ENCODE measurements around the gene LRBA. TPM values are rescaled to one million over a fixed set of nuclear protein-coding genes. Genes with fewer than 3 reads are reported as not detected.
A peak's percentile ranks its signal among the peaks of the same experiment; 100 is the strongest.

The LRBA gene
- total and polyA plus RNA-seq, 9 of the 15 experiments (the other 6 are each of a cell fraction or from before 2014, with no cell fraction given): 24.2 to 88.7 (median 59.7) TPM

DNA sequence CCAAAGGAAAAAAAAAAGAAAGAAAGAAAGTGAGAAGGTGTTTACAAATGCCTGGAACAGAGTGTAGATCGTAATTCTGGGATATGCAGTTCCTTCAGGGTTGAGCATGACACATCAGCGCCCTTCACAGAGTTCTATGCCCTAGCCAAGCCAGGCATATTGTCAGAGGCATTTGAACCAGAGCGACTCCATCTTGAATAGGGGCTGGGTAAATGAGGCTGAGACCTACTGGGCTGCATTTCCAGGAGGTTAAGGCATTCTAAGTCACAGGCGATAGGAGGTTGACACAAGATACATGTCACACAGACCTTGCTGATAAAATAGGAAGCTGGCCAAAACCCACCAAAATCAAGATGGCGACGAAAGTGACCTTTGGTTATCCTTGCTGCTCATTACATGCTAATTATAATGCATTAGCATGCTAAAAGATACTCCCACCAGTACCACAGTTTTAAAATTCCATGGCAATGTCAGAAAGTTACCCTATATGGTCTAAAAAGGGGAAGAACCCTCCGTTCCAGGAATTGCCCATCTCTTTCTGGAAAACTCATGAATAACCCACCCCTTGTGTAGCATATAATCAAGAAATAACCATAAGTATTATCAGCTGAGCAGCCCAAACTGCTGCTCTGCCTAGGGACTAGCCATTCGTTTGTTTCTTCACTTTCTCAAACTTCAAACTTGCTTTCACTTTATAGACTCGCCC lies 23.5 kb upstream of the LRBA start (continued):
- TF ChIP-seq, protein P1, sequence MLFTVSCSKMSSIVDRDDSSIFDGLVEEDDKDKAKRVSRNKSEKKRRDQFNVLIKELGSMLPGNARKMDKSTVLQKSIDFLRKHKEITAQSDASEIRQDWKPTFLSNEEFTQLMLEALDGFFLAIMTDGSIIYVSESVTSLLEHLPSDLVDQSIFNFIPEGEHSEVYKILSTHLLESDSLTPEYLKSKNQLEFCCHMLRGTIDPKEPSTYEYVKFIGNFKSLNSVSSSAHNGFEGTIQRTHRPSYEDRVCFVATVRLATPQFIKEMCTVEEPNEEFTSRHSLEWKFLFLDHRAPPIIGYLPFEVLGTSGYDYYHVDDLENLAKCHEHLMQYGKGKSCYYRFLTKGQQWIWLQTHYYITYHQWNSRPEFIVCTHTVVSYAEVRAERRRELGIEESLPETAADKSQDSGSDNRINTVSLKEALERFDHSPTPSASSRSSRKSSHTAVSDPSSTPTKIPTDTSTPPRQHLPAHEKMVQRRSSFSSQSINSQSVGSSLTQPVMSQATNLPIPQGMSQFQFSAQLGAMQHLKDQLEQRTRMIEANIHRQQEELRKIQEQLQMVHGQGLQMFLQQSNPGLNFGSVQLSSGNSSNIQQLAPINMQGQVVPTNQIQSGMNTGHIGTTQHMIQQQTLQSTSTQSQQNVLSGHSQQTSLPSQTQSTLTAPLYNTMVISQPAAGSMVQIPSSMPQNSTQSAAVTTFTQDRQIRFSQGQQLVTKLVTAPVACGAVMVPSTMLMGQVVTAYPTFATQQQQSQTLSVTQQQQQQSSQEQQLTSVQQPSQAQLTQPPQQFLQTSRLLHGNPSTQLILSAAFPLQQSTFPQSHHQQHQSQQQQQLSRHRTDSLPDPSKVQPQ (CRISPR knock-in tag; IDR thresholded peaks at IDR 0.05; ENCODE audit: borderline replicate concordance): no peak
- no peak for TF ChIP-seq ZNF316 (IDR thresholded peaks at IDR 0.05)
- TF ChIP-seq MCM5 (IDR thresholded peaks at IDR 0.05; ENCODE audit: low read depth): no peak
- TF ChIP-seq, protein P2, sequence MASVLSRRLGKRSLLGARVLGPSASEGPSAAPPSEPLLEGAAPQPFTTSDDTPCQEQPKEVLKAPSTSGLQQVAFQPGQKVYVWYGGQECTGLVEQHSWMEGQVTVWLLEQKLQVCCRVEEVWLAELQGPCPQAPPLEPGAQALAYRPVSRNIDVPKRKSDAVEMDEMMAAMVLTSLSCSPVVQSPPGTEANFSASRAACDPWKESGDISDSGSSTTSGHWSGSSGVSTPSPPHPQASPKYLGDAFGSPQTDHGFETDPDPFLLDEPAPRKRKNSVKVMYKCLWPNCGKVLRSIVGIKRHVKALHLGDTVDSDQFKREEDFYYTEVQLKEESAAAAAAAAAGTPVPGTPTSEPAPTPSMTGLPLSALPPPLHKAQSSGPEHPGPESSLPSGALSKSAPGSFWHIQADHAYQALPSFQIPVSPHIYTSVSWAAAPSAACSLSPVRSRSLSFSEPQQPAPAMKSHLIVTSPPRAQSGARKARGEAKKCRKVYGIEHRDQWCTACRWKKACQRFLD (CRISPR knock-in tag; IDR thresholded peaks at IDR 0.05): peak; percentile 99
- no peak for TF ChIP-seq ZNF24 (IDR thresholded peaks at IDR 0.05)
- peak; percentile 84 for TF ChIP-seq PPARD (CRISPR knock-in tag; IDR thresholded peaks at IDR 0.05)
- TF ChIP-seq RHOXF2B (CRISPR knock-in tag; conservative IDR thresholded peaks at IDR 0.05): 0 out of 2 replicates have a peak, but pooled peaks have one; percentile 59
- no peak for TF ChIP-seq ARNT (IDR thresholded peaks at IDR 0.05)
- peak in 1 of 2 experiments; percentile 97; a peak in 2 of 4 replicates for TF ChIP-seq ZNF639 (CRISPR knock-in tag; conservative IDR thresholded peaks at IDR 0.05 in 1 of 2, IDR thresholded peaks at IDR 0.05 in 1 of 2)
- 0 out of 2 replicates have a peak, but pooled peaks have one; percentile 39 for TF ChIP-seq MTF1 (CRISPR knock-in tag; IDR thresholded peaks at IDR 0.05; ENCODE audit: borderline replicate concordance)
- TF ChIP-seq ZNF408 (CRISPR knock-in tag; IDR thresholded peaks at IDR 0.05; ENCODE audit: low read depth): no peak
- no peak for TF ChIP-seq SMARCA4 (IDR thresholded peaks at IDR 0.05)
- no peak for TF ChIP-seq CHCHD3 (CRISPR knock-in tag; IDR thresholded peaks at IDR 0.05)
- TF ChIP-seq SIX5 (IDR thresholded peaks at IDR 0.05; ENCODE audit: borderline replicate concordance in 1 of 2, insufficient read depth in 1 of 2, low read depth in 1 of 2, low read length in 2 of 2): no peak
- no peak for TF ChIP-seq RCOR1 (IDR thresholded peaks at IDR 0.05; ENCODE audit: borderline replicate concordance in 1 of 2, low read depth in 2 of 2, low read length in 2 of 2)
- TF ChIP-seq, protein P3, sequence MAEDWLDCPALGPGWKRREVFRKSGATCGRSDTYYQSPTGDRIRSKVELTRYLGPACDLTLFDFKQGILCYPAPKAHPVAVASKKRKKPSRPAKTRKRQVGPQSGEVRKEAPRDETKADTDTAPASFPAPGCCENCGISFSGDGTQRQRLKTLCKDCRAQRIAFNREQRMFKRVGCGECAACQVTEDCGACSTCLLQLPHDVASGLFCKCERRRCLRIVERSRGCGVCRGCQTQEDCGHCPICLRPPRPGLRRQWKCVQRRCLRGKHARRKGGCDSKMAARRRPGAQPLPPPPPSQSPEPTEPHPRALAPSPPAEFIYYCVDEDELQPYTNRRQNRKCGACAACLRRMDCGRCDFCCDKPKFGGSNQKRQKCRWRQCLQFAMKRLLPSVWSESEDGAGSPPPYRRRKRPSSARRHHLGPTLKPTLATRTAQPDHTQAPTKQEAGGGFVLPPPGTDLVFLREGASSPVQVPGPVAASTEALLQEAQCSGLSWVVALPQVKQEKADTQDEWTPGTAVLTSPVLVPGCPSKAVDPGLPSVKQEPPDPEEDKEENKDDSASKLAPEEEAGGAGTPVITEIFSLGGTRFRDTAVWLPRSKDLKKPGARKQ (CRISPR knock-in tag; IDR thresholded peaks at IDR 0.05): peak; percentile 94
- TF ChIP-seq NR3C1 (CRISPR knock-in tag; IDR thresholded peaks at IDR 0.05): no peak
- TF ChIP-seq HSF4 (CRISPR knock-in tag; IDR thresholded peaks at IDR 0.05; ENCODE audit: borderline replicate concordance): peak; percentile 95
- TF ChIP-seq ZNF12 (CRISPR knock-in tag; IDR thresholded peaks at IDR 0.05): no peak
- peak; percentile 75 for TF ChIP-seq NUFIP1 (IDR thresholded peaks at IDR 0.05; ENCODE audit: partially characterized antibody)

All from K562 (cell line).